ENCODE measurements around the gene TSNAX. TPM values are rescaled to one million over a fixed set of nuclear protein-coding genes. Genes with fewer than 3 reads are reported as not detected.

Gene TSNAX
- total RNA-seq, 1 donor: 51.8 TPM

DNA sequence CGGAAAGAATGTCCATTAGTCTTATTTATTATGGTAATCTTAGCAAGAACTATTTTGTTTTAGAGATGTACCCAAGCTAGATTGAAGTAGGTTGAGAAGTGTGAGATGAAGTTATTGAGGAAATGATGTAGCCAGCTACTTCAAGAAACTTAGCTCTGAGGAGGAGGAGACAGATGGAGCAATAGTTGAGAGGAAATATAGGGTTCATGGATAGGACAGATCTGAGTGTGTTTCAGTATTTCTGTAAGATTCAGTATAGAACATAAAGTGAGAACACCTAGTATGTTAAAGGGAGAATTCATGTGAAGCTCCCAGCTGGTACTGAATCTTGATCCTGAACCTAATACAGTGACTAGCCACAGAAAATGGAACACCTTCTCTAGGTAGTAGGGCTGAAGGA, 28.9 kb downstream of the TSNAX start:
- H3K4me3 ChIP-seq (ENCODE audit: low read depth, low read length): no peak overlapping the region

DNA sequence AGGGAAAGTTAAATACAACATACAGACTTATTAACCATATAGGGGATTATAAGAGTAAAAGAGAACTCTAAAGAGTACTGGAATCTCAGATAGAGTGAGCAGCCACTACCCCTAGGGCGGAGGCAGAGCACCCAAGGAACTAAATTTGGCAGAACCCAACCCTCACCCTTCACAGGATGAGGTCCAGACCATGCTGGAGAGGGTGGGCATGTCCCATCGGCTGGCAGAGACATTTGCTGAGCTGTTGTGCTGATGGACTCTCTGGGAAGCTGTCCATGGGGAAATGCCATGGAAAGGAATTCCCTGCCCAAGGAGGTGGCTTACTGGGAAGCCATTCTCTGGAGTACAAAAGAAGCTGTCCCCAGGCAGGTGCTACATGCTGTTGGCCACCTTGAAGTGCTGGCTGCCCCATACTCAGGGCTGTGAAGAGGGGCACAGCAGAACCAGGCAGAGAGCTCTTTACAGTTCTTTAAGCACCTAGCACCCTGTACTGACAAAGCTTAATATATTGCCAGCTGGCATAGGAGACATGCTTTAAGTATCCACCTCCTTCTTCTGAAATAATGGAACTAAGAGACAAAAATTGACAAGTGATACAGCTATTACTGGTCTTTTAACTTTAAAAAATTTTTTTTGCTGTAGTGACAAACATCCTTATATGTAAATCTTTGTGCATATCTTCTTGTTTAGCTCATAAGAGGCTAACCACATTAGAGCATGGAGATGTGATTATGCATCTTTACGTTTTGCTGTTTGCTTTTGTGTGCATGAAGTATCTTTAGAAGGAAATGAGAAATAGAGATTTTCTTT, 29.6 kb downstream of the TSNAX start:
- TF ChIP-seq, protein P1, sequence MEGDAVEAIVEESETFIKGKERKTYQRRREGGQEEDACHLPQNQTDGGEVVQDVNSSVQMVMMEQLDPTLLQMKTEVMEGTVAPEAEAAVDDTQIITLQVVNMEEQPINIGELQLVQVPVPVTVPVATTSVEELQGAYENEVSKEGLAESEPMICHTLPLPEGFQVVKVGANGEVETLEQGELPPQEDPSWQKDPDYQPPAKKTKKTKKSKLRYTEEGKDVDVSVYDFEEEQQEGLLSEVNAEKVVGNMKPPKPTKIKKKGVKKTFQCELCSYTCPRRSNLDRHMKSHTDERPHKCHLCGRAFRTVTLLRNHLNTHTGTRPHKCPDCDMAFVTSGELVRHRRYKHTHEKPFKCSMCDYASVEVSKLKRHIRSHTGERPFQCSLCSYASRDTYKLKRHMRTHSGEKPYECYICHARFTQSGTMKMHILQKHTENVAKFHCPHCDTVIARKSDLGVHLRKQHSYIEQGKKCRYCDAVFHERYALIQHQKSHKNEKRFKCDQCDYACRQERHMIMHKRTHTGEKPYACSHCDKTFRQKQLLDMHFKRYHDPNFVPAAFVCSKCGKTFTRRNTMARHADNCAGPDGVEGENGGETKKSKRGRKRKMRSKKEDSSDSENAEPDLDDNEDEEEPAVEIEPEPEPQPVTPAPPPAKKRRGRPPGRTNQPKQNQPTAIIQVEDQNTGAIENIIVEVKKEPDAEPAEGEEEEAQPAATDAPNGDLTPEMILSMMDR (IDR thresholded peaks at IDR 0.05; ENCODE audit: insufficient read depth, low read depth, low read length): no peak
- H3K4me3 ChIP-seq (ENCODE audit: low read depth, low read length): no peak overlapping the region
- DNase-seq (ENCODE audit: low read depth): peak; percentile 15

More for the DNA sequence above, 28.9 kb downstream of the TSNAX start:
- no peak for DNase-seq (ENCODE audit: low read depth)
- TF ChIP-seq, protein P1 (IDR thresholded peaks at IDR 0.05; ENCODE audit: insufficient read depth, low read depth, low read length): no peak

DNA sequence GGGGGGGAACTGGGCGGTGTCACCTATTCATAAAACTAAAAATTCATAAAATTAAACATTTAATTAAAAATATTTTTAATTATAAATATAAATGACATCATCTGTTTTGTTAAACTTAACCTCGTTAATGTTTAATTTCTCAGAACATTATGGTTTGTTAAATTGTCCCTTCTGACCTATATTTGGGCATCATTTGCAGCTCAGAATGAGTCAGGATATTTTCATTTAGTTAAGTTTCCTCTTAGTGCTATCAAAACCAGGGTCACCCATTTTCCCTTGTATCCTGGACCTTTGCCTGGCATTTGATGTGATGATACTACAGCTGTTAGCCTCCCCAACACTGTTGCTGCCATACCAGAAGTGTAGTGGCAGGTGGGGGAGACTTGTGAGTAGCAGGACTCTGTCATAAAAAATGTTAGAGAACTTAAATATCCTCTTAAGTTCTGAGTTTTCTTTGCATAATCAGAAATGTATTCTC, 30.3 kb downstream of the TSNAX start:
- no peak for DNase-seq (ENCODE audit: low read depth)

DNA sequence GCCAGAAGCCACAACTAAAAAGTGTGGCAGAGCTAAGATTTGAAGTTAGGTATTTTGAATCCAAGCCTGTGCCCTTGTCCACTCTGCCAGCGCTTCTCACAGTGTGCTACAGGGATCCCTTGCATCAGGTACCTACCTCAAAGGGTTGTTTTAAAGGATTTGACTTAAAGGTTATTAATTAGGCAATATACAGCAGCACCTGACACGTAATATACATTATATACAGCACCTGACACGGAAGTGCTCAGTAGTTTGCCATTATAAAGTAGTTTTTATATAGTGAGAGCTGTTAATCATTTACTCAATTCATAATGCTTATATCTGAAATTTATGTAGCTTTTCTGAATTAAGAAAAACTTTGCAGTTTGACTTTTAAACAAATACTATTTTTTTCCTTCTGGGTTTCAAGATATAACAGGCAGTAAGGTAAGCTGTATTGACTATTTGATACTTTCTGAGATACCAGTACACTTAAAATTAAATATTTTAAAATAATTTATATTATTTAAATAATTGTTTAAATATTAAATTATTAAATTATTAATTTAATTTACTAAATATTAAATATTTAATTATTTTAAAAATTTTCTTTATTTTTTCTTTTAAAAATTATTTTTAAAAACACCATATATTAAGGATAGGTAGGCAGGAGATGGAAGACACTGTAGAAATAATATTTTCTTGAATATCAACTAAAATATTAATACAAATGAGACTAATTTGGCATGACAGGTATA, 33.3 kb downstream of the TSNAX start:
- DNase-seq (ENCODE audit: low read depth): no peak
- TF ChIP-seq, protein P1 (IDR thresholded peaks at IDR 0.05; ENCODE audit: insufficient read depth, low read depth, low read length): no peak
- no peak overlapping the region for H3K4me3 ChIP-seq (ENCODE audit: low read depth, low read length)

More for the DNA sequence above, 30.3 kb downstream of the TSNAX start:
- H3K4me3 ChIP-seq (ENCODE audit: low read depth, low read length): no peak overlapping the region
- TF ChIP-seq, protein P1 (IDR thresholded peaks at IDR 0.05; ENCODE audit: insufficient read depth, low read depth, low read length): no peak

DNA sequence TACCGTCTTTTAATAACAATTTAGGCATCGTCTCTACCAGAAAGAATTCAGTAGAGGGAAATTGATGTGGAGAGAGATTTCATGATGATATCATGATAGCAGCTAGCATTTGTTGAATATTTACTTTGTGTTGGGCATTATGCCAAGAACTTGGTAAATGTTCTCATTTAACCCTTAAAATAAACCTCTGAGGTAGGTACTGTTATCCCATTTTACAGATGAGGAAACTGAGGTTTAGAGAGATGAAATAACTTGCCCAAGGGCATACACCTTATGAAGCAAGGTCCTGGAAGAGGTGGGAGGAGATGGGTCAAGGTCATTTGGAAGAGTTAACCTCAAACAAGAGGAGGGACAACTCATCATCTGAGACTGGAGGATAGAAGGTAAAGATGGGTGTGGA, 34.8 kb downstream of the TSNAX start:
- TF ChIP-seq, protein P1 (IDR thresholded peaks at IDR 0.05; ENCODE audit: insufficient read depth, low read depth, low read length): no peak
- no peak overlapping the region for H3K4me3 ChIP-seq (ENCODE audit: low read depth, low read length)

DNA sequence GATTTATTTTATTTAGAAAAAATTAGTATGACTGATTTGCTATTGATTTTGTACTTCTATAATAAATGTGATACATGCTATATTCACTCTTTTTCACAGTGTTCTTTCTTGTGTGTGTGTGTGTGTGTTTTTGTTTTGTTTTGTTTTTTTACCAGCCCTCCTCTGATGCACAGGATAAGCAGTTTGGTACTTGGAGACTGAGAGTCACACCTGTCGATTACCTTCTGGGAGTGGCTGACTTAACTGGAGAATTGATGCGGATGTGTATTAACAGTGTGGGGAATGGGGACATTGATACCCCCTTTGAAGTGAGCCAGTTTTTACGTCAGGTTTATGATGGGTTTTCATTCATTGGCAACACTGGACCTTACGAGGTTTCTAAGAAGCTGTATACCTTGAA, 35.9 kb downstream of the TSNAX start:
- TF ChIP-seq, protein P1 (IDR thresholded peaks at IDR 0.05; ENCODE audit: insufficient read depth, low read depth, low read length): no peak
- no peak for DNase-seq (ENCODE audit: low read depth)

More for the DNA sequence above, 34.8 kb downstream of the TSNAX start:
- no peak for DNase-seq (ENCODE audit: low read depth)

More for the DNA sequence above, 35.9 kb downstream of the TSNAX start:
- H3K4me3 ChIP-seq (ENCODE audit: low read depth, low read length): no peak overlapping the region

All from fibroblast of villous mesenchyme (primary cell).